GM19468 (cell line): Measurements from ENCODE around the gene KRT9.

Source experiments
- ATAC-seq: cut with Tn5 transposase; IDR thresholded peaks from one replicate; pipeline ENCODE4 v1.9.1; 2021; ENCODE audit warnings: mild to moderate bottlenecking, moderate library complexity, moderate number of reproducible peaks; ENCODE audit not compliant: unreplicated experiment; ENCODE audit errors: extremely low read depth

KRT9 gene

GRCh38 chr17:41518031-41518430 is 53.8 kb downstream of the KRT9 start:
- ATAC-seq, result no peak

DNA sequence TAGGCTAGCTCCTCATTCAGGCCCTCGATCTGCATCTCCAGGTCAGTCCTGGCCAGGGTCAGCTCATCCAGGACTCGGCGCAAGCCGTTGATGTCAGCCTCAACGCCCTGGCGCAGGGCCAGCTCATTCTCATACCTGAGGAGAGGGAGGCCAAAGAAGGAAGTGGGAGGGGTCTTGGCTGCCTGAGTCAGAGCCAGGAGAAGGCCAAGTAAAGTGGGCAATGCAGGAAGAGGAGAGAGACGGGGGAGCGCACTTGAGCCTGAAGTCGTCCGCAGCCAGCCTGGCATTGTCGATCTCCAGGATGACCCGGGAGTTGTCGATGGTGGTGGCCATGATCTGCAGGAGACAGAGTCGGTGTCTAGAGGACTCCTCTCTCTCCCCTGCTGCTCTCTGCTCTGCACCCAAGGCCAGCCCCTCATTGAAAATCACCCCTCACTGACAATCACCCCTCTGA is 55.0 kb downstream of the KRT9 start:
- no peak for ATAC-seq

- no peak for ATAC-seq
Observed at GRCh38 chr17:41516147-41516829, 55.6 kb downstream of the KRT9 start.
